DMS 273 (cell line): ENCODE results near the gene JAK1.

Experiments
- DNase-seq: peaks from one replicate; lab custom pipeline; 2025; ENCODE audit not compliant: unreplicated experiment; lab: John Stamatoyannopoulos, UW

JAK1 gene

GRCh38 chr1:64894438-64895196 lies 71.7 kb downstream of the JAK1 start:
- no peak for DNase-seq

- DNase-seq, result no peak
Observed at GRCh38 chr1:64893921-64894320, 72.4 kb downstream of the JAK1 start.

- DNase-seq, result peak; percentile 54
Observed at GRCh38 chr1:64892576-64893573, 73.5 kb downstream of the JAK1 start.

GRCh38 chr1:64891448-64891825 lies 74.9 kb downstream of the JAK1 start:
- DNase-seq, result peak; percentile 18

GRCh38 chr1:64890699-64891447 lies 75.5 kb downstream of the JAK1 start:
- no peak for DNase-seq

- DNase-seq, result no peak
Observed at GRCh38 chr1:64887689-64888217, 78.6 kb downstream of the JAK1 start.

- no peak for DNase-seq
Observed at GRCh38 chr1:64886877-64887276, 79.5 kb downstream of the JAK1 start.

- no peak for DNase-seq
Observed at GRCh38 chr1:64885648-64886047, 80.7 kb downstream of the JAK1 start.

- no peak for DNase-seq
Observed at GRCh38 chr1:64884261-64885040, 81.9 kb downstream of the JAK1 start.

- no peak for DNase-seq
Observed at GRCh38 chr1:64882574-64883255, 83.6 kb downstream of the JAK1 start.

GRCh38 chr1:64881281-64881680 lies 85.1 kb downstream of the JAK1 start:
- no peak for DNase-seq

GRCh38 chr1:64880449-64880848 lies 85.9 kb downstream of the JAK1 start:
- DNase-seq, result no peak

GRCh38 chr1:64878931-64879611 lies 87.3 kb downstream of the JAK1 start:
- DNase-seq, result no peak

- DNase-seq, result no peak
Observed at GRCh38 chr1:64878090-64878489, 88.3 kb downstream of the JAK1 start.

GRCh38 chr1:64877598-64877997 lies 88.8 kb downstream of the JAK1 start:
- no peak for DNase-seq

GRCh38 chr1:64877151-64877550 lies 89.2 kb downstream of the JAK1 start:
- no peak for DNase-seq

- DNase-seq, result no peak
Observed at GRCh38 chr1:64875606-64876005, 90.7 kb downstream of the JAK1 start.

- no peak for DNase-seq
Observed at GRCh38 chr1:64875101-64875500, 91.2 kb downstream of the JAK1 start.

- DNase-seq, result no peak
Observed at GRCh38 chr1:64874666-64875065, 91.7 kb downstream of the JAK1 start.
